HG03439 (cell line): Measurements from ENCODE around the gene MAP3K9.

Source experiments
- ATAC-seq: cut with Tn5 transposase; IDR thresholded peaks from one replicate; pipeline ENCODE4 v1.9.1; 2021; ENCODE audit warnings: mild to moderate bottlenecking, moderate library complexity; ENCODE audit not compliant: unreplicated experiment

MAP3K9 gene

DNA sequence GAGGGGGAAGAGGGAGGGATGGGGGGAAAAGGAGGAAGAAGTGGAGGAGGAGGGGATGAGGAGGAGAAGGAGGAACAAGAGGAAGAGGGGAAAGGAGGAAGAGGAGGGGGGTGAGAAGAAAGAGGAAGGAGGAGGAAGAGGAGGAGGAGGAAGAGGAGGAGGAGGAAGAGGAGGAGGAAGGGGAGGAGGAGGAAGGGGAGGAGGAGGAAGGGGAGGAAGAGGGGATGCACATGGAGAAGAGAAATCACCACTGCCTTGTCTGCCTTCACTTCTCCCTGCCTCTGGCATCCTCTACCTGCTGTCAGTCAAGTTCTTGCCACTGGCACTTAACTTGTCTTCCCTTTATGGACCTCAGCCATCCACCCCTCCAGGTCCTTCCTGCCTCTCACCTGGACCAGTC, 107.7 kb downstream of the MAP3K9 start:
- no peak for ATAC-seq

GRCh38 chr14:70700955-70701585, 108.2 kb downstream of the MAP3K9 start:
- no peak for ATAC-seq

DNA sequence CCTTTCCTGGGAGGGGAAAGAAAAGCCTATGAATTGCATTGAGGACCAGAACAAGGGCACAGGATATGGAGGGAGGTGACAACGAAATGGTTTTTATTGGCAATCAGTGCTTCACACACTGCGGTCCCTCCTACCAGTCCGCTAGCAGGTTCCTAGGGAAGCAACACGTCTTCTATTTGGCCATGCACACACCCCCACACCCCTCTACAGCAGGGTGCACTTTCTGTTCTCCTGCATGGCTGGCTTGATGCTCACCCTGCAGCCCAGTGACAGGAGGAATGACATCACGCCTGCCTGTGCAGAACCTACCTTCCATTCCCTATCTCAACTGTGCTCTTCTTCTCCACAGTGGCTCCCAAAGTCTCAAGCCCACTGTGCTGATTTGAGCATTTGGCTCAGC, 109.7 kb downstream of the MAP3K9 start:
- no peak for ATAC-seq

DNA sequence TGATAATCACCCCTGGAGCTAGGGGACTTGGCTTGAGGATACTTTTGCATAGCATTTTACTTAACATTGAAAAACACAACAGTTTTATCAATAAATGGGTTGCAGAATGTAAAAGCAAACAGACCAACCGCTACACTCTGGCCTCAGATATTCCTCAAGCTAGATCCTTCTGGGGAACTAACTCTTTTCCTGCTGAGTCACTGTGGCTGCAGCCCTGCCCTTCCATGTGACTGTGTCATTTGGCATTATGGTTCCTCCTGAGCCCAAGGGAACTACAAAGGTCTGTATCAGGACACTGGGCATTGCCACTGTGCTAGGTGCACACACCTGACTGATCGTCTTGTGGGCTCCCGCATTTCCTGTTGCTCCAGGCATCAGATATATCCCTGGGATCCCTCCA, 111.0 kb downstream of the MAP3K9 start:
- no peak for ATAC-seq

DNA sequence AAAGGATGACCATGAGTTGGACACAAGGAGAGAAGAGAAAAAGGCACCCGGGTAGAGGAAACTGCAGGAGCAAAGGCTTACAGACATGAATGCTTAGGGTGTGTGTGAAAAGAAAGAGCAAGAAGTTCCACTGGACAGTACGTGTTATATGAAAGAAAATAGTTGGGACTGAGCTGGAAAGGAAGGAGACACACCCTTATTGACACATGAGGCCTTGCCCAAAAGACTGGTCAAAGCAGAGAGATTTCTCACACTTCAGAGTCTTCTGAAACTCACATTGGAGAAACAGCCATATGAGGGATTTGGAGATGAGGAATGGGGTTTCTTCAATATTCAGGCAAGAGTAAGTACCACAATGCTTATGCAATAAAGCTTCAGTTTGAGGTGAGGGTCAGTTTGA, 111.6 kb downstream of the MAP3K9 start:
- ATAC-seq: no peak

DNA sequence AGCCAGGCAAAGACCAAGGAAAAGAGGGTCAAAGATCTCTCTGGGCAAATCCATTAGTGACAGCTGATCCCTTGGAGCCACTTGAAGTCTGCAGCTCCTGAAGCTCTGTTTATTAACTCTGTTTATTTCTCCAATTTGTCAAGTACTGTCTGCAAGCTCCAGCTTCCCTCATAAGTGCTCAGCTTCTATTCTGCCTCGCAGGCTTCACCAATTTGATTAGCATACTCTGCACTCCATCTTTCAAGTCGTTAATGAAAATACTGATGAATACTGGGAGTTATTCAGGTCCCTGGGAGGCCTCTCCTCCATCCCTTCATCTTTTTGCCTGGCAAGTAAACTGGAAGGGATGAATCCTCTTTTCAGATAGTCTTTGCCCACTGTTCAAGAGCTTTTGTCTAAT, 113.3 kb downstream of the MAP3K9 start:
- ATAC-seq: no peak

- no peak for ATAC-seq
Observed at GRCh38 chr14:70692210-70692609, 117.1 kb downstream of the MAP3K9 start.

GRCh38 chr14:70685474-70686197, 123.7 kb downstream of the MAP3K9 start:
- ATAC-seq: no peak

DNA sequence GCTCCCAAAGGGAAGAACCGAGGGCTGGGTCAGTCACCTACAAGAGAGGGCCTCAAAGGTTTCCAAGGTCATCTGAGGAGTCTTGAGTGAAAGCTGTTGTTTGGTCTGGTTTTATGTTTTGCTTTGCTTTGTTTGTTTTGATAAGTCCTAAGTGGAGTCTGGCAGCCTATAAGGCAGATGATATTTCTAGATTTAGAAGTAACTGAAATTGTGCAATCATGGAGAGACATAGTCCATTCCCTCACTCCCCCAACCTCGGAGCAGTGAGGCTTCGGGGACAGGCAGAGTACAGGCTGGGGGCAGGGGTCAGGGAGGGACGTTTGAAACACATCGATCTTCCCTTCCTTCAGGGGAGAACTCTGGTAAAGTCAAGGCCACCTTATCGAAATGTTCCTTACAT, 125.3 kb downstream of the MAP3K9 start:
- no peak for ATAC-seq

DNA sequence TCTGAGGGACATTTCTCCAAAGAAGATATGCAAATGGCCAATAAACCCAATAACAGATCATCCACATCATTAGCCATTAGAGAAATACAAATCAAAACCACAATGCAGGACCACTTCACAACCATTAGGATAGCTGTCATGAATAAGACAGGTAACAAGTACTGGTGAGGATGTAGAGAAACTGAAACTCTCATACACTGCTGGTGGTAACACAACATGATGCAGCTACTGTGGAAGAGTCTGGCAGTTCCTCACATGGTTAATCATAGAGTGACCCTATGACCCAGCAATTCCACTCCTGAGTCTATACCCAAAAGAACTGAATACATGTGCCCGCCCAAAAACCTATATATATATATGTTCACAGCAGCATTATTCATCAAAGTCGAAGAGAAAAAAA, 128.6 kb downstream of the MAP3K9 start:
- no peak for ATAC-seq

DNA sequence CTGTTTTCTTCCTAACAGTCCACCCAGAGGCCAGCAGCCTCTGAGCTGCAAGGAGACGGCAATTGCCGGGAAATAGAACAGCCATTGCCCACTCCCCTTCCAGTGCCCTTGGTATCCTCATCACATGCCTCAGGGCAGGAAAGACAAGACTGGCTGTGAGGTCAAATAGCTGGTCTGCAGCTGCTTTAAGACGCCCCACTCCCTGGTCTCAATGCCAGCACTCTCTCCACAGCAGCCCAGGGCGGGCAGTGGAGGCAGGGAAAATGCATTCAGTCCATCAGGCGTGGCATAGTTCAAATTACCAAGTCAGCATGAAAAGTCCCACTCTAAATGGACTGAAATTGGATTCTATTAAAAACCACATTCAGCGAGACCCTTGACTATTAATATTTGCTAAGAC, 132.0 kb downstream of the MAP3K9 start:
- no peak for ATAC-seq
